ENCODE data around the gene HRH1. TPM values are rescaled to one million over a fixed set of nuclear protein-coding genes. Genes with fewer than 3 reads are reported as not detected.

HRH1 gene
- total and polyA plus RNA-seq, 10 of the 15 experiments (the other 5 are each of a cell fraction or from before 2014, with no cell fraction given) = not detected

GRCh38 chr3:11173828-11174465 is 19.7 kb downstream of the HRH1 start (continued):
- no peak for TF ChIP-seq TCF7 (IDR thresholded peaks at IDR 0.05; ENCODE audit: borderline replicate concordance)
- no peak for TF ChIP-seq SIX5 (IDR thresholded peaks at IDR 0.05; ENCODE audit: low read depth, low read length, severe bottlenecking)
- TF ChIP-seq POLR2AphosphoS2 (IDR thresholded peaks at IDR 0.05; ENCODE audit: low read depth, low read length) = no peak
- TF ChIP-seq SKIL (IDR thresholded peaks at IDR 0.05; ENCODE audit: low read depth, poor library complexity, severe bottlenecking) = no peak
- TF ChIP-seq IKZF1 (conservative IDR thresholded peaks at IDR 0.05) = no peak
- no peak for TF ChIP-seq IRF5 (IDR thresholded peaks at IDR 0.05; ENCODE audit: borderline replicate concordance)

- no peaks in the 10 kb centered on the region for H4K20me1 ChIP-seq (ENCODE audit: control insufficient read depth, insufficient read depth)
- ChIA-PET SMC1A (ENCODE audit: uncharacterized antibody, unreplicated experiment) (no interaction called here), CTCF (no interaction called here), POLR2A (no interaction called here), RAD21 (ENCODE audit: unreplicated experiment) (no interaction called here)
- no peaks in the 10 kb centered on the region for H3K36me3 ChIP-seq (ENCODE audit: control insufficient read depth in 2 of 2, insufficient read depth in 2 of 2, low read length in 1 of 2)
- H3K4me2 ChIP-seq (ENCODE audit: control insufficient read depth, insufficient read depth) = no peak overlapping the region
- H3K79me2 ChIP-seq (ENCODE audit: control insufficient read depth, insufficient read depth, low read length) = no peaks in the 10 kb centered on the region
- H3K9me3 ChIP-seq (replicated peaks; ENCODE audit: control insufficient read depth, insufficient read depth, low read length) = no peaks in the 10 kb centered on the region
- FAIRE-seq (no peak), DNase-seq (ENCODE audit: low read depth, low spot score) (no peak), ATAC-seq (no peak)
- no peak overlapping the region for H3K4me3 ChIP-seq
- H3K27me3 ChIP-seq (replicated peaks in 1 of 2; ENCODE audit: control insufficient read depth in 2 of 2, insufficient read depth in 2 of 2, low read length in 1 of 2) = peaks cover 1 to 2% of the 10 kb centered on the region in 2 experiments; a peak in 3 of 4 replicates
- 52% methylated on average over 8 of the region's 8 CpGs for WGBS (ENCODE audit: insufficient coverage, insufficient replicate concordance, low lambda C conversion rate, missing lambda C conversion rate)
- BruUV-seq (replicated peaks) = no TSS peak
- no peak overlapping the region for H3K27ac ChIP-seq (ENCODE audit: control insufficient read depth, insufficient read depth)
- no peaks in the 10 kb centered on the region for H3K4me1 ChIP-seq (ENCODE audit: control insufficient read depth, insufficient read depth, low read length)
- in situ Hi-C loops (cut with MboI) = no loop called here
- intact Hi-C loops (cut with micrococcal nuclease; ENCODE audit: unreplicated experiment) = no loop called here
- H3K9ac ChIP-seq (ENCODE audit: control insufficient read depth, insufficient read depth, low read length) = no peak overlapping the region
- H2AFZ ChIP-seq (ENCODE audit: control insufficient read depth, low read depth, low read length) = no peak overlapping the region
- TF ChIP-seq MTA2 (IDR thresholded peaks at IDR 0.05; ENCODE audit: low read depth) (no peak), ESRRA (IDR thresholded peaks at IDR 0.05; ENCODE audit: low read length) (no peak), E2F8 (IDR thresholded peaks at IDR 0.05; ENCODE audit: low read depth, partially characterized antibody) (no peak), NKRF (conservative IDR thresholded peaks at IDR 0.05) (no peak), HDAC6 (IDR thresholded peaks at IDR 0.05; ENCODE audit: unreplicated experiment) (no peak), TCF7 (IDR thresholded peaks at IDR 0.05; ENCODE audit: borderline replicate concordance) (no peak), YY1 (IDR thresholded peaks at IDR 0.05; ENCODE audit: low read depth, low read length) (no peak), SMAD5 (IDR thresholded peaks at IDR 0.05; ENCODE audit: low read depth) (no peak), HDAC2 (IDR thresholded peaks at IDR 0.05) (no peak), BHLHE40 (IDR thresholded peaks at IDR 0.05; ENCODE audit: borderline replicate concordance in 1 of 2, low read depth in 2 of 2, low read length in 1 of 2) (no peak)
Observed at GRCh38 chr3:11178421-11178820, 24.1 kb downstream of the HRH1 start.
